Stimulated activated CD4-positive, alpha-beta T cell treated with anti-CD3 and anti-CD28 coated beads, Interleukin-12 subunit alpha, Interleukin-12 subunit beta, amount 100 ng/mL, for 24 hours (primary cell): ENCODE data around the gene CPXM2.

ENCODE experiments used
- DNase-seq, 2 experiments: peaks; one replicate each; pipeline ENCODE4 v3.0.0-alpha.2; 2020; ENCODE audit warnings: low read depth in 2 of 2

Gene CPXM2

DNA sequence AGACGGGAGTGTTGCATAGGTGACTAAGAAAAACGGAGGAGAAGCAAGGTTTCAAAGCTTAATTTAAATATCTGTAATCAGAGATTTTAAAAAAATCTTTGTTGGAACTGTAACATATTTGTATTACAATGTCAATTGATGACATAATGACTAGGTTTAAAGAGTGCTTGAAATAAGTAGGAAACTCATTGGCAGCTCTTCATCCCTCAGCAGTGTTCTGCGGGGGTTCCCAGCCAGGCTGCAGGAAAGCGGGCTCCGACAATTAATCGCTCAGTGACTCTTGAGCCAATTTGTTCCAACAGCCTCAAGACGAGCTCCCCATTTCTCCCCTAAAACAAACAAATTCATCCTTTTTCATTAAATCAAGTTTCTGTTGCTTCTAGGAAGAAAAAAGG is 22.6 kb downstream of the CPXM2 start:
- DNase-seq: no peak

DNA sequence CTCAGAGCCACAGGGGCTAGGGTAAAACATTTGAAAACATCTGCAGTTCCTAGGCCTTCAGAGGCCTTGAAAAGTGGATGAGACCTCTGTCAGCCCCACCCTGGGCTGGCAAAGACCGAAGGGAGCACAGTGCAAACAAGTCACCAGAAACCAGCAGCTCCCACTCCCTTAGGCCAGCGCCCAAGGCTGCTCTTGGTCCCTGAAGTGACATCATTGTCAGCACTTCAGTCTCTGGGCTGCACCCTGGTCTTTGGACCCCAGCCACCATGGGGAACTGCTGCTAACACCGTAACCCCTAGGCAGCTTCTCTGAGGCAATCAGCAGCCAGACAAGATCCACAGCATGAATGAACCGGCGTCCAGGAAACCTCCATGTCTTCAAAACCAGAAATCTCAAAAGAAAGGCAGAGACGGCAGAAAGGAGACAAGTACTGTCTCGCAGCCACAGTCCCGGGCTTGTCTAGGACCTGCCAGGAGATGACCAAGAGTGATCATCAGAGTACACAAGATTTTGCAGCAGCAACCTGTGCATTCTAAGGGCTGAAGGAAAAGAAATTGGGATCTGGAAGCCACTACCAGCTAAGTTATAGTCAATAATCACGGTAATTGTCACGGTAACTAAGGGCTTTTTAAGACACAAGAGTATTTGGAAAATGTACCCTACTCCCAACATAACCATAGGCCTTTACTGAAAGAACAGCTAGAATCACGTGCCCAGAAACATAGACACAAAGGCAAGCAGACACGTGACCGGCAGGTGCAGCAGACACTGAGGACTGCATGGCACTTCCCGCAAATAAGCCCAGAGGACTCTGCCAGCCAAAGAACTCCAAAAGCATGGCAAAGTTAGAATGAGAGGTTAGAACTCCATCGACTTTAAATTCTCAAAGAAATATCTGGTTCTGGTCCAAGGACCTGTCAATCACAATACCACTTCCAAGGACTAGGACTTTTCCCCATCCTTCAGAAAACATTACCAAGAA is 23.3 kb downstream of the CPXM2 start:
- DNase-seq: no peak

DNA sequence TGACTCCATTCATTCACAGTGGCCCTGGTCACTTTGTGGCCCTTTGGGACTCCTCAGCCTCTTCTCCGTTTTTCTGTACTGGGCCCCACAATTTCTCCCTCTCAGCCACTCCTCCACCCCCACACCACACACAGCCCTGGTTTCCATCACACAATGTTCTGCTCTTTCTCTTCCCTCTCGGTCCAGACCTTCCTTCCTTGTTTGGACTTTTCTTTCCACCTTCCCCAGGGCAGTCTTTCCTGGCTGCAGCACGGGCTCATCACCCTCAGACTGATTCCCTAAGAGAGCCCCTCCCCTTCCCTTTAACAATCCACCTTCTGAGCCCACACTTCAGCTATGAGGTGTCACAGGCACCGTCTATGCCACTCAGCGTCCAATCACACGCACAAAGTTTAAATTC is 25.7 kb downstream of the CPXM2 start:
- no peak for DNase-seq

DNA sequence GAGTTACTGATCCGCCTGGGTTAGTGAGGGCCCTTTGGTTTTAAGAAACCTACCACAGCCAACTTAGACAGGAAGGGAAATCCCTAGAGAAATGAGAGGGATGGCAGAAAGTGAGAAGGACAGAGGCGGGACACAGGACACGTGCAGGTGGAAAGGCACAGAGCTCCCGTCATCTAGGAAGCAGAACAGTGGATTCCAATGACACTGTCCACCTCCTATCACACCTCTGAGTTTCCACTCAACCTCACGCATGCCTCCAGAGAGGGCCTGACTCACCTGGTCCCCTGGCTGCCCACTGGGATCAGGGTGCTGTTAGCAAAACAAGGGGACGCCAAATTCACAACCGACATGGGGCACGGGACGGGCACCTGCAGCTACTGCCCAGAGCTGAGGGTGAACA is 26.3 kb downstream of the CPXM2 start:
- no peak for DNase-seq

DNA sequence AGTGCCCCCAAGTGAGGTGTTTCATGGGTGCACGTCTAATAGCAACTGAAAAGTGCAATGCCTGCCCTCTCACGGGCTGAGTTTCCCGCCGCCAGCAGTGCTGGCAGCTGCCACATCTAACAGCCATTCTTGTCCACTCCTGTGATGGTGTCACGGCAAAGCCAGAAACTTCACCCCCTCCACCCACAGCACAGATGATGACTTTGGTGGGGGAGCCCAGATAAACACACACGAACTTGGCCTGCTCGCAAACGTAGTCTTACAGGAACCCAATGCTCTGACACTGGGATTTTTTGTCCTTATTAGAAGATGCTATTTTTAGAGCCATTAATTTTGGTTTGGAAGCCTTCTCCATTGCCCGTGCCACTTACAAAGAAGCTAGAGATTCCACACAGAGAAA is 26.7 kb downstream of the CPXM2 start:
- no peak for DNase-seq

DNA sequence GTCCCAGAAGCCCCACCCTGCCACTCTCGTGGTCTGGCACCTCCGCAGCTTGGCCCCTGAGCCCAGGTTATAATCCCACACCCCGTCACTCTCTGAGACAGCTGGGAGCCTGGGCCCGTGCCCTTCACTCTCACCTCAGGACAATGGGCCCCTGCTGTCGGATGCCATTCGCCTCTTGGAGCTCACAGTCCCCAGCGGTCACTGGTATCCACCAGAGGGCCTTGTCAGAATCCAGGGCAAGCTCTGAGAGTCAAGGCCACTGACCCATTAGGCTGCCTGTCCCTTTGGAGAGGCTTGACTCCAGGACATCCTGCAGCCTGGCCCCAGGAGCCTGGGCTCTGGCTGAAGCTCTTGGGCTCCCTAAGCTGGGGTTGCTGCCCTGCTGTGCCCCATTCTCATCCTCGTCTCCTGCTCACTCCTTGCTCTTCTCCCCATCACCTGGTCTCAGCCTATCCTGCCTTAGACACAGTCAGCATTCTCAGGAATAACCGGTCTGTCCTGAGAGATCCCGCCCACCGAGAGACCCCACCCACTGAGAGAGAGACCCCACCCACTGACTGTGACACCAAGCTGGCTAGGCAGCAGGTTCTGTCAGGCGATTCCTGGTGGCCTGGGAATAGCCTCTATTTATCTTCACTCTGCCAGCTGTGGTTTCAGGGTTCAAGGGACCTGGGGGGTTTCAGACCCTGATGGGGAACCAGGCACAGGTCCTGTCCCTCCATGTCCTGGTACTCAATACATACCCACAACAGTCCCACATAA is 27.7 kb downstream of the CPXM2 start:
- no peak for DNase-seq

DNA sequence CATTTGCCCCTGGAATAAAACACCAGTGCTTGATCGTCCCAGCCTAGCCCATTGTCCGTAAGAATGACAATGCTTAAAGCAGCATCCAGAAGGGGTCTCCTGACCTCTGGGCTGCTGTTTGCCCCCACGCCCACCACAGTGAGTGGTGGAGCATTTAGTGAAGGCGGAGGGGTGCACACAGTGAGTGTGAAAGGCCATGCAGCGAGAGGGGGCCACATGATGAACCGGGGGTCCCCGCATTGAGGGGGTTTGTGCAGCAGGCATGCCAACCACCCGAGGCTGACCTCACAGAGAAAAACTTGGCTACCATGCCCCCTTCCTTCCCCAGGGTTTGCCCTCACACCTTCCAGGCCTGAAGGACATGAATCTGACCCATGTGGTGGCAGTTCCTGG is 28.4 kb downstream of the CPXM2 start:
- no peak for DNase-seq

DNA sequence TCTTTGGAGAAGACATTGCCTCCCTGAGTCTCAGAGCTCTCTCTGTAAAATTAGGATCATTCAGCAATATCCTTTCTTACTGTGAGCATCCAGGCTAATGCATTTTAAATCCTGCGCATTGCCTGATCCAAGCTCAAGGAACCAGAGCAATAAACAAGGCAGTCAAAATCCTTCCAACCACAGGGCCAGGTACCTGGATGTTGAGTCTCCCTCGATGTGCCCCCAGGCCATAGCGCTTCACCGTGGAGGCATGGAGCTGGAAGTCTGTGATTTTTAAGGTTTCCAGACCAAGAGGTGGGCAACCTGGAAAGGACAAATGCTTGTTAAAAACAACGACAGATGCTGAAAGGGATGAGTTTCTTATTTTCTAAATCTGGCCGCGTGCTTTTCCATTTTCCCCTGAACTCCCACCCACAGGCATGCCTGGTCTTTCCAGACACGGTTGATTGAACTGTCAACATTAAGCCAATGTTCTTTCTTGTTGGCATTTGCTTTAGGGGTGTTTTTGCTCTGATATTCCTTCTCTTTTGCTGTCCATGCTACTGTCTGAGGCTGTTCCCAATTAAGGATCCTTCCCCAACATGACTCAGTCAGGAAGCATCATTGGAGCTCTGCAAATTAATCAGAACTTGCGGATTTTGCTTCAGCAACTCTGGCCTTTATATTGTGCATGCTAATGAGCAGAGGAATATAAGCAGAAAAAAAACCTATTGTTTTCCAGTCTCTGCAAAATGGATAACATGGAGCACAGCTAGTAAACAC is 29.0 kb downstream of the CPXM2 start:
- DNase-seq: no peak

DNA sequence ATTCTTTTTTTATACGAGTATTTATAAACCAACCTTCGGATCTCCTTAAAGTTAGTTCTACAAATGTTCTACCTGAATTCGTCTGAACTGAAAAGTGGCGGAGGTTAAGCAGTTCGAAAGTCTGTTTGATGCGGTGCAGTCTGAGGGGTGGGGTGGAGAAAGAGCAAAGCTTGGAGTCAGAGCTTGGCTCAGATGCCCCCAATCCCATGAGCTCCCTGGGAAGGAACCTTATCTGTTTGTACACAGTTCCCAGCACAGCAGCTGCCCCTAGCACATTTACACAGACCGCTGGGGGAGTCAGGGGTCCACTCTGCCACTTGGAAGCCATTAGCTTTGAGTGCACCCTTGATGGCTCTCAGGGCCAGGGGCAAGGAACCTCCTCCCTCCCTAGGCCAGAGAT is 30.8 kb downstream of the CPXM2 start:
- no peak for DNase-seq

DNA sequence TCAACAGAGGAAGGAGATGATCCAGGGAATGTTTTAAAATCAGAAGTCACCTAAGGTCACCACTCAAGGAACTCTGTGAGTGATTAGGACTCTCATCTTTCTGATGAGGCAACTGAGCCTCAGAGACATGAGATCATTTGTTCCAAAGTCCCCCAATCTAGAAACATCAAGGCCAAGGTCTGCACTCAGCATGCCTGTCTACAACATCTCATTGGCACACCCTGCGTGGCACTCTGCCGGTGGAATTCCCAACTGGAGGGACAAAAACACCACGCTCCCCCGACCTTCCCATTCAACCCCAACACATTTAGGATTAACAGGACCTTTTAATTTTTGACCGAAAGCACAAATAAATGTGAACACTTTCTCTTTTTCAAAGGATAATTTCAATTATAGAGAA is 31.4 kb downstream of the CPXM2 start:
- DNase-seq: no peak

DNA sequence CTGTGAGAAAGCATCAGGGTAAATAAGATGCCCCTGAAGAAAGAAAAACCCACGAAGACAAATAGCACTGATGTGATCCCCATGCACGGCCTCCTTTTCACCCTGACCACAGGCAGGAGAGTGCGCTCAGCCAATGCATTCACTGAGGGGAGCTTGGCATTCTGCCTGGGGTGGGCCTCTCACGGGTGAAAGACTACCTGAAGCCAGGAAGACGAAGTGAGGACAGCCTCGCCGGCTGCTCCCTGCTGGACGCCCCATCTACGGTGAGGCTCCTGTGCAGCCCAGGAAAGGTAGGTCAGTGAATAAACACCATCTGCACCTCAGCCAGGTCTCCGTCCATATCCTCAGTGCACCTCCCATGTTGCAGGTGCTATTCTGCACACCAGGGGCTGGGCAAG is 32.0 kb downstream of the CPXM2 start:
- DNase-seq: no peak

DNA sequence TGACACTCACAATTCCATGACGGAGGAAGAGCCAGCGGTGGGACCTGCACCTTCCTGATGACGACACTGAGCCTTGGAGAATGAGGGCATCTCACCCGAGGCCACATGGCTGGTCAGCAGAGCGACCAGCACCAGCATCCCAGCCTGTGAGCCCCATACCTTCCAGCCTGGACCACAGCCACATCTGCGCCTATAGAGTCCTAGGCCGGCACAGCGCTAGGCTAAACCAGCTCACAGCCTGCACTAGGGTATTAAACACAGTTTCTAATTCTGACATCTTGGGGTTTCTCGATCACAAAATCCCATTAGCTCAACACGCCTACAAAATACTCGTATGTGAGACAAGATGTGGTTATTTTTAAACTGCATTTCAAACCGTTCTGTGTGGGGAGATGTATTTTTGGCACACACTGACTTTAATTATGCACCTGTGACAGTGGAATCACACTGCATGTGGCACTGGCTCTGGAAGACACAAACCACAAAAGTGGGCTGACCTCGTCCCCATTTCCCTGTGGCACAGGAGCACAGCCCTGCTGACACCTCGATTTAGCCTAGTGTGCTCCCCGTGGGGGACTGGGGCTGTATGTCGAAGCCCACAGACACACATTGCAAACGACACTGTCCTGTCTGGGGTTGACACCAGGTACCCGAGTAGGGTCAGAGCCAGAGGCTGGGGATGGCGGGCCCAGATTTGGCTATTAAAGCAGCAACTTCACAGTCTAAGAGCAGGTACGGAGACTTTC is 32.5 kb downstream of the CPXM2 start:
- DNase-seq: no peak

DNA sequence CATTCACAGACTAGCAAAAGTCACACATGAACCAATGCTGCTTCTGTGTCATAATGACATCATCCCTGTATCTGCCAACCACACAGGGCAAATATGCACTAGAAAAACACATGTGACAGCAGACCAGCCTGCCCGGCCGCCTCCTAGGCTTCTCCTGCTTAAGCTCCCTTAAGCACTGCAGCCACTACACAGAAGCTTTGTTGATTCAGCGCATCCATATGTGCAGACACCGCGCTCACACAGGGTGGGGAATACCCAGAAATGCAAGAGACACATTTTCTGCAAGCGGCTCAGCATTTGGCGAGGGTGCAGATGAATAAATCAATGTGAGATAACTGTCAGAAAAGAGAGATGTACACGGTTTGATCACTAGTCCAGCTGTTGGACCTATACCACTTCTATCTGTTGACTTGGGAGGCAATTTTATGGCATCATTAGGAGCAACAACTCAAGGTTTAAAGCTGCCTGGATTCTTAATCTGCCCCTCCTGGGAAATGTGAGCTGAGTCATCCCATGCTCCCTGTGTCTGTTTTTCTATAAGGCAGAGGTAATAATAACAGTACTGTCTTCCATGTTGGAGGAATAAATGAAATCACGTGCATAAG is 33.4 kb downstream of the CPXM2 start:
- DNase-seq: no peak

DNA sequence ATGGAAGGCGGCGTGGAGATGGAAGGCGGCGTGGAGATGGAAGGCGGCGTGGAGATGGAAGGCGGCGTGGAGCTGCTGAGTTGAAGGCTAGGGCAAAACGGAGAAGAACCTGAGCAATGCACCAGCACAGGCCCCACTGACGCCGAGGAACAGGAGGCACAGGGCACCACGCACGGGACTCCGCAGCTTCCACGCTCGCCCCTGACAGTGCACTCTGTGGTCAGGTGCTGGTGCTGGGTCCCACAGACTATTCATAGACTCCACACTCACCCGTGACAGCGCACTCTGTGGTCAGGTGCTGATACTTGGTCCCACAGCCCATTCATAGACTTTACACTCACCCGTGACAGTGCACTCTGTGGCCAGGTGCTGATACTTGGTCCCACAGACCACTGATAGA is 34.0 kb downstream of the CPXM2 start:
- DNase-seq: no peak

DNA sequence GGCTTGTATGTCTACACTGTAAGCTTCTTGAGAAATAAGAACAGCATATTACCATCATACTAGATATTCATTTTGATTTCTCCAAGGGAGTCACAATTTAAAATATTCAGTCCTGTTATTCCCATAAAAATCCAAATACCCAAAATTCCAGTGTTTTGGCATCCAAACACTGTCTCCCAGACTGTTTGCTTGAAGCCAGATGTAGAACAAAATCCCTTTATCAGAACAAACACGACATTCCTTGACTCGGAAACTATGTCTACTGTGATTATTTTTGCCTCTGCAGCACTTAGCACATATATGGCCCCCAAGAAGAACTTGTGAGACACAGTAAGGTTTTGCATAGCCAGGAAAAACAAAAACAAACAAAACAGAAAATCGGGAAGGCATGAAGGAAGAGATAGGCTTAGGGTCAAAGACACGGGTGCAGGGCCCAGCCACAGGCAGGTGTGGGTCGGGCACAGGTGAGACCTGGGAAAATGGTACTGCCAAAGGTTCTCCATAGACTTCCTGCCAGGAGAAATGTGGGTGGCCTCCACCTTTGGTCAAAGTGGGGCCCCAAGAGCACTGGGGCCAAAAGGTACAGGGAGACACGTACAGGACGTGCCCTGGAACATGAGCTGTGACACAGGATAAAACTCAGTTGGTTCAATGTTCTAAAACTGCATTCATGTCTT is 36.5 kb downstream of the CPXM2 start:
- DNase-seq: no peak

DNA sequence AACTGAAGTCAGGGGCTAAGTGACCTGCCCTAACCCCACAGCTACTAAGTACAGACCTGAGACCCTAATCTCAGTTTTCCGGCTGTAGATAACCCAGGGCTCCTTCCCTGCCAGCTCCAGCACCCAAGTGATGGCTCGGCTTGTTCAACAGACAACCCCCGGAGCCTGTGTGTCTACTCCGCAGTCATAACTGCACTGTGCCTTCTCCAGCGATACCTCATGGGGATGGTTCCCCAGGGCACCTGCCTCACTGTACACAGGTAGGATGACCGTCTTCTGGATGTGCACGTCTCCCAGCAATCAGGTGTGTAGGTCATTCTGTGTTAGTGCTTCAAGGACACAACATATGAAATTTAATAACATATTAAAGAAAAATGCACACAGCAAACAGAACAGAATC is 37.1 kb downstream of the CPXM2 start:
- no peak for DNase-seq

DNA sequence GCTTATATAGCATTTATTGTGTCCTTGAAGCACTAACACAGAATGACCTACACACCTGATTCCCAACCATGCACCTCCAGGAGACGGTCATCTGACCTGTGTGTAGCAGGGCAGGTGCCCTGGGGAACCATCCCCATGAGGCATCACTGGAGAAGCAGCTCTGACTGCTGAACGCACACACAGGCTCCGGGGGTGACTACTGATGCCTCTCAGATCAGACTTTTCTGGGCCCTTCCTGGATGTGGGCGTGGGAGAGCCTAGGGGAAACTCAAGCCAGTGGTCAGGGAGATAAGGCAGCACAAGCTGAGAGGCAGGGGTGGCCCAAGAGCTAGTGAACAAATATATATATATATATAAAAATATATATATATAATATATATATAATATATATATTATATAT is 37.6 kb downstream of the CPXM2 start:
- DNase-seq: no peak

DNA sequence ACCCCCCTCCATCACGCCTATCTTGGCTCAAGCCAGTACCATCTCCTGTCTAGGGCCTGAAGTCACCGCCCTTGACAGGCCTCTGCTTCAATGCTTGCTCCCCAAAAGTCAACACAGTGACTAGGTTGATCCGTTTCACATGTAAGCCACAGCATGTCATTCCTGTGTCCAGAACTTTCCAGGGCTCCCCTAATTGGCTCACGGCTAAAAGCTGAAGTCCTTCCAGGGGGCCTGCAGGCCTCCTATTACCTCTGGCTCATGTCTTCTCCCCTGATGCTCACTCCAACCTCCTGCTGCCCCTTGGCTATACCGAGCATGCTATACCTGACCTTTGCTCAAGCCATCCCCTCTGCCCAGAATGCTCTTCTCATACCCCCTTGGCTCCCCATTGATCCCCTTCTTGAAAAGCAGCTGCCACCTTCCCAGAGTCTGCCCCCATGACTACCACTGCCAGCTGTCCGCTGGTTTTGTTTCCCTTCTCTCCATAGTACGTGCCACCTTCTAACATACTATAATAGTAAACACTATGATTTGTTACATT is 39.1 kb downstream of the CPXM2 start:
- DNase-seq: no peak

DNA sequence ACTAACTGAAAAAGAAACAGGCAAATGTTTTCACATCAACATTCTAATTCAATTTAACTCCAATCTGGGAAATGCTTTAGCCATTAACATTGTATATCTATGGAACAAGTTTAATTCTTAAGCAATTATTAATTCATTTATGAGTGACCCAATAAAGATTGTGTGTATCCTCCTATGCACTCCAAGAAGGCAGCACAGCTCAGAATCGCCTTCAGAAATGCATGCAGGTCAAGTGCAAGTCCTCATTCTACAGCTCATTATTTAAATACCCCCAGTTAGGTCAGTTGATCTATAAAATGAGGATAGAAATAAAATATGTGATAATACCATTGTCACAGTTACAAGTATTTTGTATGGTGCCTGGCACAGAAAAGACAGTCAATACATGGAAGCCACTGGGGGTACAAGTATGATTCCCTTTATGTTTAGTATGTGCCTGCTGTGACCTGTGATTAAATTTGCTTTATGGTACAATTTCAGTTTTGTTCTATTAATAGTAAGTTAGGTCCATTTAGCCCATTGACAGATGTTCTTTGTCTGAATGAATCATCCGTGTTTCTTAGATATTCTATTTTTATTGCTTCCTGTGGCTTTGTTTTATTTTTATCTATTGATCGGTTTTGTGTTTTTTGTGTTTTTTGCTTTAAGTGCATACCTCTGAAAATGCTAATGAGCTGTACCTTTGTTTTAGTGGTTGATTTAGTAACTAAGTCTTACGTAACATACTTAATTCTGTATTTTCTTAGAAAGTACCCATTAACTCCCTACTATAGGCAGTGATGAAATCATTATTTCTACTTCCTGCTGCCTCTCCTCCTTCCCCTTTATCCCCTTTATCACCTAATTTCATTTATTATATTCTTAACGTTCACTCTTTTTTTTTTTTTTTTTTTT is 42.8 kb downstream of the CPXM2 start:
- DNase-seq: no peak
